ENCODE measurements around the gene BRCC3.
A peak's percentile ranks its signal among the peaks of the same experiment; 100 is the strongest.

BRCC3 gene

DNA sequence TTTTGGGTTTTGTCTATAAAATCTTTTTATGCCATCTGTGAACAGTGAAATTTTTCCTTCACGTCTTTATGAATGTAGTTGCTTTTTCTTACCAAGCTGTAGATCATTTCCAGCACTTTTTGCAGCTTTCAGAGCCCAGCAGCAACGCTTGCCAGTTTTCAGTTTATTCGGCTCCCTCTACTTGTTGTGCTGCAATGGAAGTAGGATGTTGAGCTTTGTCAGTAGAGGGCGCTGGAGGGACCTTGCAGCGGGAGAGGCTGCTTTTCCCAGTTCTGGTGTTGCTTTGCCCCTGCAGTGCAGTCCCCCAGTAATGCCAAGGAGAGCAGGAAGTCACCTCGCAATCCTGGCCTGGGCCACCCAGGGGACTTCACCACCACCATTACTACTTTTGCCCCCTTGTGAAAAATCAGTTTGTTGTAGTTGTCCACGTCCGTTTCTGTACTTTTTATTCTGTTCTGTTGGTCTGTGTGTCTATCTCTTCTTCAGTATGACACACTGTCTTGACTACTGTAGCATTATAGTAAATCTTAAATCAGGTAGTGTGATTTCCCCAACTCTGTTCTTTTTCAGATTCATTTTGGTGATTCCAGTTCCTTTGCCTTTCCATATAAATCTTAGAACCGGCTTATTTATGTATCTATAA, 22.2 kb upstream of the BRCC3 start:
- no peaks in the 10 kb centered on the region for H3K9me3 ChIP-seq (ENCODE audit: low read length)
- H2AFZ ChIP-seq (ENCODE audit: low read length): no peak overlapping the region
- no peak overlapping the region for H3K4me2 ChIP-seq (ENCODE audit: low read length)
- H3K4me1 ChIP-seq (ENCODE audit: insufficient read depth, low read length, severe bottlenecking): no peaks in the 10 kb centered on the region
- H3K27me3 ChIP-seq (ENCODE audit: insufficient read depth, low read length): no peaks in the 10 kb centered on the region
- no peaks in the 10 kb centered on the region for H3K79me2 ChIP-seq (ENCODE audit: insufficient read depth, low read length)
- no peak overlapping the region for H3K9ac ChIP-seq (ENCODE audit: low read length)
- no peak for TF ChIP-seq EZH2 (IDR thresholded peaks at IDR 0.05; ENCODE audit: borderline replicate concordance, low read length)
- TF ChIP-seq, protein P1, sequence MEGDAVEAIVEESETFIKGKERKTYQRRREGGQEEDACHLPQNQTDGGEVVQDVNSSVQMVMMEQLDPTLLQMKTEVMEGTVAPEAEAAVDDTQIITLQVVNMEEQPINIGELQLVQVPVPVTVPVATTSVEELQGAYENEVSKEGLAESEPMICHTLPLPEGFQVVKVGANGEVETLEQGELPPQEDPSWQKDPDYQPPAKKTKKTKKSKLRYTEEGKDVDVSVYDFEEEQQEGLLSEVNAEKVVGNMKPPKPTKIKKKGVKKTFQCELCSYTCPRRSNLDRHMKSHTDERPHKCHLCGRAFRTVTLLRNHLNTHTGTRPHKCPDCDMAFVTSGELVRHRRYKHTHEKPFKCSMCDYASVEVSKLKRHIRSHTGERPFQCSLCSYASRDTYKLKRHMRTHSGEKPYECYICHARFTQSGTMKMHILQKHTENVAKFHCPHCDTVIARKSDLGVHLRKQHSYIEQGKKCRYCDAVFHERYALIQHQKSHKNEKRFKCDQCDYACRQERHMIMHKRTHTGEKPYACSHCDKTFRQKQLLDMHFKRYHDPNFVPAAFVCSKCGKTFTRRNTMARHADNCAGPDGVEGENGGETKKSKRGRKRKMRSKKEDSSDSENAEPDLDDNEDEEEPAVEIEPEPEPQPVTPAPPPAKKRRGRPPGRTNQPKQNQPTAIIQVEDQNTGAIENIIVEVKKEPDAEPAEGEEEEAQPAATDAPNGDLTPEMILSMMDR (IDR thresholded peaks at IDR 0.05; ENCODE audit: low read length): peak; percentile 63; the same call in 1 of the 2 replicates
- H3K4me3 ChIP-seq (ENCODE audit: low read depth, low read length, poor library complexity, severe bottlenecking): no peak overlapping the region
- H3K9me2 ChIP-seq (ENCODE audit: low read depth, low read length): no peaks in the 10 kb centered on the region
- H3F3A ChIP-seq (ENCODE audit: insufficient read depth, low read length): no peaks in the 10 kb centered on the region
- peaks cover 6% of the 10 kb centered on the region; the same call in 1 of the 2 replicates for H3K36me3 ChIP-seq (ENCODE audit: insufficient read depth, low read length)
- H3K27ac ChIP-seq (ENCODE audit: low read depth, low read length, poor library complexity, severe bottlenecking): no peak overlapping the region
- no peaks in the 10 kb centered on the region for H4K20me1 ChIP-seq (ENCODE audit: insufficient read depth, low read length)

DNA sequence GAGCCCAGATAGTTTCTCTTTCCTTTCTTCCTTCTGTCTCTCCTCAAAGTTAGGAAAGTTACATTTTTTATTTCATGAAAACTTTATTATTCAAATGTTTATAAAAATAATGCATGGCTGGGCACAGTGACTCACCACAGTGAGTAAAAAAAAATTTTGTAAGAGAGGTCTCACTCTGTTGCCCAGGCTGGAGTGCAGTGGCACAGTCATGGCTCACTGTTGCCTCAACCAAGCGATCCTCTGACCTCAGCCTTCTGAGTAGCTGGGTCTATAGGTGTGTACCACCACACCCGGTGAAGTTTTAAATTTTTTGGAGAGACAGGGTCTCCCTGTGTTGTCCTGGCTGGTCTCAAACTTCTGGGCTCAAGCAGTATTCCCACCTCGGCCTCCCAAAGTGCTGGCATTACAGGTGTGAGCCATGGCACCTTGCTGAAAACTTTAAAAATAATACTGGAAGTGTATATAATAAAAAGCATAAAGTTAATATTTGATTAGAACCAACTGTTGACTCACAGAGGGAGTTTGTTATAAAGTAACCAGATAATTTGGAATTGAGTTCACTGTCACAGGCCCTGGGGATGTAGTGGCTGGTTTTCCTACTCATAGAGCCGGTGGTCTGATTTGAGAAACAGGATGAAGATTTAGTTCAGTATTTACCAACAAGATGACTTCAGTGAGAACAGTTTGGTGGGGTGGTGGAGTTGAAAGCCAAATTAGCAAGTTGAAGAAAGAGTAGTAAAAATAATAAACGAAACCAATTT, 18.4 kb upstream of the BRCC3 start:
- no peaks in the 10 kb centered on the region for H3K79me2 ChIP-seq (ENCODE audit: insufficient read depth, low read length)
- H3K27me3 ChIP-seq (ENCODE audit: insufficient read depth, low read length): no peaks in the 10 kb centered on the region
- no peak overlapping the region for H3K27ac ChIP-seq (ENCODE audit: low read depth, low read length, poor library complexity, severe bottlenecking)
- TF ChIP-seq EZH2 (IDR thresholded peaks at IDR 0.05; ENCODE audit: borderline replicate concordance, low read length): no peak
- TF ChIP-seq, protein P1 (IDR thresholded peaks at IDR 0.05; ENCODE audit: low read length): no peak
- H2AFZ ChIP-seq (ENCODE audit: low read length): no peak overlapping the region
- H3K9me3 ChIP-seq (ENCODE audit: low read length): no peaks in the 10 kb centered on the region
- no peak overlapping the region for H3K4me2 ChIP-seq (ENCODE audit: low read length)
- H3K4me1 ChIP-seq (ENCODE audit: insufficient read depth, low read length, severe bottlenecking): peaks cover 13% of the 10 kb centered on the region
- no peak overlapping the region for H3K4me3 ChIP-seq (ENCODE audit: low read depth, low read length, poor library complexity, severe bottlenecking)
- no peaks in the 10 kb centered on the region for H3F3A ChIP-seq (ENCODE audit: insufficient read depth, low read length)
- H3K9me2 ChIP-seq (ENCODE audit: low read depth, low read length): no peaks in the 10 kb centered on the region
- peaks cover 6% of the 10 kb centered on the region; the same call in 1 of the 2 replicates for H3K36me3 ChIP-seq (ENCODE audit: insufficient read depth, low read length)
- H4K20me1 ChIP-seq (ENCODE audit: insufficient read depth, low read length): no peaks in the 10 kb centered on the region
- no peak overlapping the region for H3K9ac ChIP-seq (ENCODE audit: low read length)

DNA sequence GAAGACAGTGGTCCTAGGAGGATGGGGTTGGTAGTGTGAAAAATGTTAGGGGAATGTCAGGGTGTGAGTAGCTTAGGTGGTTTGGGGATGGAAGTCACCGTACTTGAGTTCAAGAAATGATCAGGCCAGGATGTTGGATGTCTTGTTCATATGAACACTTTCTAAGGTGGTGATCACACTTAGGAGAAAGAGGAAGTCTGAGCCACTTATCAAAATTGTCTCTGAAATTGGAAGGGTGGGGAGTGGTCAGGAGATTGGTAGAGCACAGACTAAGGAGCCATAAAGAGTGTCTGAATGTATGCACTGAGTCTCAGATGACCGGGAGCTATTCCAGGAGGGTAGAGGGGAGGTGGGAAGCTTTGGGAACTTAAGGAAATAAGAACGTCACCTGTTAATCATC, 17.7 kb upstream of the BRCC3 start:
- peaks cover 13% of the 10 kb centered on the region for H3K4me1 ChIP-seq (ENCODE audit: insufficient read depth, low read length, severe bottlenecking)
- TF ChIP-seq, protein P1 (IDR thresholded peaks at IDR 0.05; ENCODE audit: low read length): no peak
- TF ChIP-seq EZH2 (IDR thresholded peaks at IDR 0.05; ENCODE audit: borderline replicate concordance, low read length): no peak
- no peak overlapping the region for H3K9ac ChIP-seq (ENCODE audit: low read length)
- H3K27ac ChIP-seq (ENCODE audit: low read depth, low read length, poor library complexity, severe bottlenecking): no peak overlapping the region
- no peaks in the 10 kb centered on the region for H3K79me2 ChIP-seq (ENCODE audit: insufficient read depth, low read length)
- no peaks in the 10 kb centered on the region for H3K9me2 ChIP-seq (ENCODE audit: low read depth, low read length)
- H3K27me3 ChIP-seq (ENCODE audit: insufficient read depth, low read length): no peaks in the 10 kb centered on the region
- H3K4me3 ChIP-seq (ENCODE audit: low read depth, low read length, poor library complexity, severe bottlenecking): no peak overlapping the region
- H2AFZ ChIP-seq (ENCODE audit: low read length): no peak overlapping the region
- no peaks in the 10 kb centered on the region for H3K9me3 ChIP-seq (ENCODE audit: low read length)
- peaks cover 6% of the 10 kb centered on the region; the same call in 1 of the 2 replicates for H3K36me3 ChIP-seq (ENCODE audit: insufficient read depth, low read length)
- no peaks in the 10 kb centered on the region for H3F3A ChIP-seq (ENCODE audit: insufficient read depth, low read length)
- H4K20me1 ChIP-seq (ENCODE audit: insufficient read depth, low read length): no peaks in the 10 kb centered on the region
- no peak overlapping the region for H3K4me2 ChIP-seq (ENCODE audit: low read length)
